H1 (cell line): Measurements from ENCODE around the gene MLKL.

Source experiments
- CBX5 ChIP-seq: fragments of 300-800, 300-1000 bp; sonication (generic); IDR thresholded peaks from 2 replicates; pipeline ENCODE4 v1.7.1; 2016; ENCODE audit warnings: antibody characterized with exemption, low read length, low read depth
- CHD2 ChIP-seq: IDR thresholded peaks from 2 replicates; pipeline ENCODE4 v1.6.1; 2012; ENCODE audit warnings: low read length, improper control_type of control experiment
- EGR1 ChIP-seq: IDR thresholded peaks from 2 replicates; pipeline ENCODE4 v1.6.1; 2011; ENCODE audit warnings: low read depth, low read length, borderline replicate concordance
- EZH2 ChIP-seq: fragments of 200-600 bp; sonication (generic); IDR thresholded peaks from 2 replicates; pipeline ENCODE4 v1.7.1; 2012; ENCODE audit warnings: low read depth, mild to moderate bottlenecking, moderate library complexity, low read length, inconsistent platforms; ENCODE audit not compliant: severe bottlenecking
- GABPA ChIP-seq: IDR thresholded peaks from 2 replicates; pipeline ENCODE4 v1.6.1; 2011; ENCODE audit warnings: mild to moderate bottlenecking, low read length, moderate library complexity, borderline replicate concordance; ENCODE audit not compliant: insufficient read depth
- HDAC6 ChIP-seq: IDR thresholded peaks from one replicate; pipeline ENCODE4 v1.7.1; 2012; ENCODE audit warnings: low read depth, mild to moderate bottlenecking, inconsistent platforms, low read length, moderate library complexity
- JUND ChIP-seq: IDR thresholded peaks from 2 replicates; pipeline ENCODE4 v1.6.1; 2011; ENCODE audit warnings: mild to moderate bottlenecking, improper control_type of control experiment, low read length
- KDM5A ChIP-seq: fragments of 200-600 bp; IDR thresholded peaks from 2 replicates; pipeline ENCODE4 v1.7.1; 2012; ENCODE audit warnings: mild to moderate bottlenecking, low read length, inconsistent platforms, mixed read lengths
- POLR2A ChIP-seq, 2 experiments: IDR thresholded peaks; 1 replicate in 1 of 2; 2 replicates in 1 of 2; pipeline ENCODE4 v1.6.1; 2011; ENCODE audit warnings: low read depth in 2 of 2, low read length in 2 of 2, mild to moderate bottlenecking in 2 of 2; ENCODE audit errors: control extremely low read depth in 1 of 2
- TF ChIP-seq, protein P1 (sequence below), 3 experiments: IDR thresholded peaks; 1 replicate in 2 of 3; 2 replicates in 1 of 3; pipeline versions ENCODE4 v1.5.1 to v1.6.1; 2011; ENCODE audit warnings: low read length in 3 of 3, mild to moderate bottlenecking in 3 of 3, inconsistent platforms in 2 of 3, low read depth in 1 of 3, moderate library complexity in 1 of 3; ENCODE audit not compliant: insufficient read depth in 1 of 3; ENCODE audit errors: control extremely low read depth in 1 of 3

GRCh38 chr16:74716355-74716754 lies 15.7 kb upstream of the MLKL start:
- TF ChIP-seq CBX5 (no peak), CHD2 (no peak), KDM5A (no peak), HDAC6 (no peak), JUND (no peak), EZH2 (no peak), POLR2A (IDR thresholded peaks at IDR 0.05; ENCODE audit: control extremely low read depth in 1 of 2, low read depth in 2 of 2, low read length in 2 of 2) (no peak), EGR1 (no peak), GABPA (no peak)
- TF ChIP-seq, protein P1, sequence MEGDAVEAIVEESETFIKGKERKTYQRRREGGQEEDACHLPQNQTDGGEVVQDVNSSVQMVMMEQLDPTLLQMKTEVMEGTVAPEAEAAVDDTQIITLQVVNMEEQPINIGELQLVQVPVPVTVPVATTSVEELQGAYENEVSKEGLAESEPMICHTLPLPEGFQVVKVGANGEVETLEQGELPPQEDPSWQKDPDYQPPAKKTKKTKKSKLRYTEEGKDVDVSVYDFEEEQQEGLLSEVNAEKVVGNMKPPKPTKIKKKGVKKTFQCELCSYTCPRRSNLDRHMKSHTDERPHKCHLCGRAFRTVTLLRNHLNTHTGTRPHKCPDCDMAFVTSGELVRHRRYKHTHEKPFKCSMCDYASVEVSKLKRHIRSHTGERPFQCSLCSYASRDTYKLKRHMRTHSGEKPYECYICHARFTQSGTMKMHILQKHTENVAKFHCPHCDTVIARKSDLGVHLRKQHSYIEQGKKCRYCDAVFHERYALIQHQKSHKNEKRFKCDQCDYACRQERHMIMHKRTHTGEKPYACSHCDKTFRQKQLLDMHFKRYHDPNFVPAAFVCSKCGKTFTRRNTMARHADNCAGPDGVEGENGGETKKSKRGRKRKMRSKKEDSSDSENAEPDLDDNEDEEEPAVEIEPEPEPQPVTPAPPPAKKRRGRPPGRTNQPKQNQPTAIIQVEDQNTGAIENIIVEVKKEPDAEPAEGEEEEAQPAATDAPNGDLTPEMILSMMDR (IDR thresholded peaks at IDR 0.05; ENCODE audit: control extremely low read depth in 1 of 3, insufficient read depth in 1 of 3, low read depth in 1 of 3, low read length in 3 of 3), result peak; percentile 7 to 48 (median 19); a peak in 2 of 4 replicates
